Hepatocyte (in vitro differentiated cells): Measurements from ENCODE around the gene L3MBTL3. TPM values are rescaled to one million over a fixed set of nuclear protein-coding genes. Genes with fewer than 3 reads are reported as not detected.

Experiments
- DNase-seq: peaks from one replicate; pipeline ENCODE4 v3.0.0-alpha.2; 2016; ENCODE audit warnings: low spot score
- H2AFZ ChIP-seq: fragments of 200-600 bp; sonication (generic); 2 replicates; pipeline ENCODE4 v1.6.0; 2016; ENCODE audit warnings: antibody characterized with exemption, mild to moderate bottlenecking
- H3K27ac ChIP-seq: fragments of 200-600 bp; sonication (generic); 2 replicates; pipeline ENCODE4 v1.5.1; 2016; ENCODE audit warnings: mild to moderate bottlenecking
- H3K27me3 ChIP-seq: fragments of 200-600 bp; sonication (generic); 2 replicates; pipeline ENCODE4 v1.6.1; 2016
- H3K36me3 ChIP-seq: fragments of 200-600 bp; sonication (generic); replicated peaks from 2 replicates; pipeline ENCODE4 v1.5.1; 2016; ENCODE audit warnings: low read depth; ENCODE audit not compliant: insufficient read depth
- H3K4me1 ChIP-seq: fragments of 200-600 bp; sonication (generic); 2 replicates; pipeline ENCODE4 v1.5.1; 2016; ENCODE audit warnings: mild to moderate bottlenecking, moderate library complexity; ENCODE audit not compliant: insufficient read depth
- H3K4me2 ChIP-seq: fragments of 200-600 bp; sonication (generic); 2 replicates; pipeline ENCODE4 v1.6.0; 2016
- H3K4me3 ChIP-seq: fragments of 200-600 bp; sonication (generic); 2 replicates; pipeline ENCODE4 v1.5.1; 2016; ENCODE audit warnings: mild to moderate bottlenecking
- H3K79me2 ChIP-seq: fragments of 200-600 bp; sonication (generic); 2 replicates; pipeline ENCODE4 v1.6.0; 2017; ENCODE audit warnings: mild to moderate bottlenecking
- H3K9me2 ChIP-seq: fragments of 200-600 bp; sonication (generic); replicated peaks from 2 replicates; pipeline ENCODE4 v1.6.0; 2017; ENCODE audit warnings: mild to moderate bottlenecking; ENCODE audit not compliant: insufficient read depth
- H3K9me3 ChIP-seq: fragments of 200-600 bp; sonication (generic); 2 replicates; pipeline ENCODE4 v1.5.1; 2016; ENCODE audit warnings: low read depth, mild to moderate bottlenecking
- H4K20me1 ChIP-seq: fragments of 200-600 bp; sonication (generic); 2 replicates; pipeline ENCODE4 v1.6.0; 2016; ENCODE audit warnings: mild to moderate bottlenecking; ENCODE audit not compliant: insufficient read depth, poor library complexity, severe bottlenecking
- CTCF ChIP-seq: fragments of 200-600 bp; sonication (generic); IDR thresholded peaks from 2 replicates; pipeline ENCODE4 v1.5.1; 2016; ENCODE audit warnings: antibody characterized with exemption, mild to moderate bottlenecking; ENCODE audit not compliant: poor library complexity
- EZH2 ChIP-seq: fragments of 200-600 bp; sonication (generic); IDR thresholded peaks from 2 replicates; pipeline ENCODE4 v1.6.1; 2016; ENCODE audit warnings: antibody characterized with exemption, mild to moderate bottlenecking, borderline replicate concordance
- EZH2phosphoT487 ChIP-seq: fragments of 200-600 bp; sonication (generic); IDR thresholded peaks from one replicate; pipeline ENCODE4 v1.6.1; 2018; ENCODE audit warnings: antibody characterized with exemption, mild to moderate bottlenecking, low read depth, moderate library complexity; ENCODE audit not compliant: unreplicated experiment, severe bottlenecking
- WGBS: methylation state at CpG from one replicate; pipeline ENCODE4 v1.1.6; 2016; ENCODE audit warnings: low lambda C conversion rate; ENCODE audit errors: missing lambda C conversion rate; 5-methylcytosine and 5-hydroxymethylcytosine counted together
- polyA plus RNA-seq: library from polyadenylated mRNA; unstranded; fragments of >200 nt; fragmentation: Nextera tagmentation; extraction: Ambion mirVana; gene quantifications from 2 replicates; pipeline ENCODE4 v1.2.1, GENCODE V29; 2016
- total RNA-seq: library from RNA; depleted of rRNA; stranded (reverse); fragments of >200 nt; gene quantifications from 2 replicates; pipeline ENCODE4 v1.2.3, GENCODE V29; 2014

Gene L3MBTL3
- total and polyA plus RNA-seq, 2 experiments from 2014 or later: 5.3 to 20.1 TPM

- no peaks in the 10 kb centered on the region for H4K20me1 ChIP-seq
- TF ChIP-seq EZH2 (no peak), CTCF (no peak), EZH2phosphoT487 (no peak)
Observed at GRCh38 chr6:130127195-130127594, 108.8 kb downstream of the L3MBTL3 start.

GRCh38 chr6:130128326-130128725, 109.9 kb downstream of the L3MBTL3 start:
- Histone ChIP-seq H3K9me2 (no peaks in the 10 kb centered on the region), H3K79me2 (no peaks in the 10 kb centered on the region), H3K4me2 (no peak overlapping the region), H2AFZ (no peak overlapping the region), H4K20me1 (no peaks in the 10 kb centered on the region), H3K4me3 (no peak overlapping the region), H3K36me3 (no peaks in the 10 kb centered on the region), H3K9me3 (no peaks in the 10 kb centered on the region), H3K4me1 (no peaks in the 10 kb centered on the region), H3K27me3 (no peaks in the 10 kb centered on the region), H3K27ac (no peak overlapping the region)
- 97% methylated on average over 5 of the region's 5 CpGs for WGBS
- no peak for DNase-seq
- TF ChIP-seq CTCF: no peak
- TF ChIP-seq EZH2: no peak
- no peak for TF ChIP-seq EZH2phosphoT487

More at GRCh38 chr6:130127195-130127594, 108.8 kb downstream of the L3MBTL3 start:
- H3K27me3 ChIP-seq: no peaks in the 10 kb centered on the region
- no peaks in the 10 kb centered on the region for H3K9me2 ChIP-seq
- H3K27ac ChIP-seq: no peak overlapping the region
- no peak for DNase-seq
- no peaks in the 10 kb centered on the region for H3K4me1 ChIP-seq
- H2AFZ ChIP-seq: no peak overlapping the region
- no peak overlapping the region for H3K4me3 ChIP-seq
- no peaks in the 10 kb centered on the region for H3K36me3 ChIP-seq
- no peaks in the 10 kb centered on the region for H3K79me2 ChIP-seq
- H3K4me2 ChIP-seq: no peak overlapping the region
- 81% methylated on average over 2 of the region's 2 CpGs for WGBS
- no peaks in the 10 kb centered on the region for H3K9me3 ChIP-seq

- no peak for DNase-seq
- 89% methylated on average over 6 of the region's 6 CpGs for WGBS
- no peaks in the 10 kb centered on the region for H3K79me2 ChIP-seq
- H3K27me3 ChIP-seq: no peaks in the 10 kb centered on the region
- H3K4me3 ChIP-seq: no peak overlapping the region
- H3K36me3 ChIP-seq: no peaks in the 10 kb centered on the region
- H3K4me1 ChIP-seq: no peaks in the 10 kb centered on the region
- H4K20me1 ChIP-seq: no peaks in the 10 kb centered on the region
- H3K4me2 ChIP-seq: no peak overlapping the region
- H3K9me2 ChIP-seq: no peaks in the 10 kb centered on the region
- H3K27ac ChIP-seq: no peak overlapping the region
- TF ChIP-seq EZH2 (no peak), EZH2phosphoT487 (no peak), CTCF (no peak)
- no peaks in the 10 kb centered on the region for H3K9me3 ChIP-seq
- no peak overlapping the region for H2AFZ ChIP-seq
Observed at GRCh38 chr6:130129762-130130246, 111.4 kb downstream of the L3MBTL3 start.

- Histone ChIP-seq H3K36me3 (no peaks in the 10 kb centered on the region), H3K27me3 (no peaks in the 10 kb centered on the region), H3K9me3 (no peaks in the 10 kb centered on the region), H3K79me2 (no peaks in the 10 kb centered on the region), H3K4me3 (no peak overlapping the region), H3K27ac (peak overlapping the region; percentile 7), H2AFZ (no peak overlapping the region), H3K9me2 (no peaks in the 10 kb centered on the region), H3K4me2 (no peak overlapping the region), H4K20me1 (no peaks in the 10 kb centered on the region), H3K4me1 (no peaks in the 10 kb centered on the region)
- WGBS: 61% methylated on average over 6 of the region's 6 CpGs
- TF ChIP-seq EZH2: no peak
- no peak for TF ChIP-seq EZH2phosphoT487
- TF ChIP-seq CTCF: no peak
- no peak for DNase-seq
Observed at GRCh38 chr6:130132286-130132701, 113.9 kb downstream of the L3MBTL3 start.
